Mesothelial cell of epicardium (in vitro differentiated cells): ENCODE results near the gene OGFOD3. TPM values are rescaled to one million over a fixed set of nuclear protein-coding genes. Genes with fewer than 3 reads are reported as not detected.

Experiments
- DNase-seq, 2 experiments: peaks; one replicate each; pipeline ENCODE4 v3.0.0; 2021; ENCODE audit warnings: low spot score in 2 of 2; ENCODE audit not compliant: unreplicated experiment in 2 of 2
- H3K27ac Mint-ChIP-seq: 2 replicates; pipeline ENCODE4 v1.8.0; 2021; ENCODE audit warnings: mixed read lengths
- H3K27me3 Mint-ChIP-seq: 2 replicates; pipeline ENCODE4 v1.8.0; 2021; ENCODE audit warnings: low read depth, mixed read lengths
- H3K36me3 Mint-ChIP-seq: 2 replicates; pipeline ENCODE4 v1.8.0; 2021; ENCODE audit warnings: mixed read lengths
- H3K4me1 Mint-ChIP-seq: 2 replicates; pipeline ENCODE4 v1.8.0; 2021; ENCODE audit warnings: mixed read lengths
- H3K4me3 Mint-ChIP-seq: 2 replicates; pipeline ENCODE4 v1.8.0; 2021; ENCODE audit warnings: mild to moderate bottlenecking, moderate library complexity, mixed read lengths
- H3K9me3 Mint-ChIP-seq: 2 replicates; pipeline ENCODE4 v1.8.0; 2021; ENCODE audit warnings: mixed read lengths
- CTCF ChIP-seq: fragments of 200-600 bp; sonication (generic); IDR thresholded peaks from one replicate; pipeline ENCODE4 v1.5.0; 2021; ENCODE audit warnings: antibody characterized with exemption; ENCODE audit not compliant: unreplicated experiment
- total RNA-seq: library from RNA; stranded (reverse); gene quantifications from 3 replicates; pipeline ENCODE4 v1.2.1, GENCODE V29; 2021

OGFOD3 gene
- total RNA-seq, 1 donor from 2014 or later: 36.6 TPM

DNA sequence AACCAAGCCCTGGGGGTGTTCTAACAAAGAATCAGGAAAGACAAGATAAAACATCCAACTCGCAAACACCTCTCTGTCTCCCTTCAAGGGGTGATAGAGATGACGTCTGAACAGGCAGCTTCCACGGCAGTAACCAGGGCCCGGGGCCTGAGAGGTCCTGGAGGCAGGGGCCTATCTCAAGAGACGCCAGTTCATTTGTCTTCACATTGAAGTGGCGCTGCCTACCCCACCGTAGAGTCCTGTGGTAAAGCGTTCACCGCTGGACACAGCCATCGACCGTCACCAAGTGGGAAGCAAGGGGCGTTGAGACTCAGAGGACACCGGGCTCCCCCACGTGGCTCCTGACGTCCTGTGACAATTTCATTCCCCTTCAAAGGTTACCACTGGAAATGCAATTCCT, 25.4 kb downstream of the OGFOD3 start:
- no peak overlapping the region for H3K27ac Mint-ChIP-seq
- no peak overlapping the region for H3K4me3 Mint-ChIP-seq
- H3K9me3 Mint-ChIP-seq: no peaks in the 10 kb centered on the region
- H3K4me1 Mint-ChIP-seq: peaks cover 5% of the 10 kb centered on the region
- H3K27me3 Mint-ChIP-seq: peaks cover under 1% of the 10 kb centered on the region
- H3K36me3 Mint-ChIP-seq: peaks cover 15% of the 10 kb centered on the region
- DNase-seq: no peak
- no peak for TF ChIP-seq CTCF

DNA sequence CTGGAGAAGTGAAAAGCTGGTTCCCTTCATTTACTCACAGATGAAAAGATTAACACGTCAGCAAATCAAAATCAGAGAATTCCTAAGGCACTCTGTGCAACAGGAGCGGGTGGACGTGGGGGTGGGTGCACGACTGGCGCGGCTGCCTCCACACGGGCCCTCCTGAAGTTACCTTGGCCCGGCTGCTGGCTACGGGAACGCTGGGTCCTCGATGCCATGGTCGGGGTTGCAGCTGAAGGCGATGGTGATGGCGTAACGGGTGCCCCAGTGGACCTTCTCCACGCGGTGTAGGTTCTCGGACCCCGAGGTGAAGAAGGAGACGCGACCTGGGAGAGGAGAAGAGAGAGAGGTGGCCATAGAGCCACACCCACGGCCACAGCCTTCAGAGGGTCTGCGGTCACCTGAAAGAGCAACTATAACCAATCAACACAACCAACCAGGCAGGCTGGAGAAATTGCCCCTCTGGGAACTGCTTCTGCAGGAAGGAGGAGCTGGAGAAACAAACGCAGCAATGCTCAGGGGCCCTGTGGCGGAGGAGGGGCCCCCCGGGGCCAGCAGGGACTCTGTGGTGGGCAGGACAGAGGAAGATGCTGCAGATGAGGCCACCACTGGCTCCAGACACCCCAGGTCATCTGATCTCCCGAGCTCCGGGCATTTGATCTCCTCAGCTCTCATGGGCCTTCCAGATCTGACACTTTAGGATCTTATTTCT, 26.0 kb downstream of the OGFOD3 start:
- no peak for DNase-seq
- peaks cover 6% of the 10 kb centered on the region for H3K27me3 Mint-ChIP-seq
- no peak overlapping the region for H3K27ac Mint-ChIP-seq
- H3K4me3 Mint-ChIP-seq: no peak overlapping the region
- peaks cover 7% of the 10 kb centered on the region for H3K4me1 Mint-ChIP-seq
- H3K9me3 Mint-ChIP-seq: no peaks in the 10 kb centered on the region
- peaks cover 15% of the 10 kb centered on the region for H3K36me3 Mint-ChIP-seq
- TF ChIP-seq CTCF: no peak

- Mint-ChIP-seq H3K36me3 (peaks cover 15% of the 10 kb centered on the region), H3K27me3 (peaks cover 6% of the 10 kb centered on the region), H3K9me3 (no peaks in the 10 kb centered on the region), H3K27ac (no peak overlapping the region), H3K4me3 (no peak overlapping the region), H3K4me1 (peaks cover 7% of the 10 kb centered on the region)
- TF ChIP-seq CTCF: no peak
- DNase-seq: no peak
These were observed 26.8 kb downstream of the OGFOD3 start for GRCh38 chr17:82391496-82392066.

- H3K4me1 Mint-ChIP-seq: peaks cover 7% of the 10 kb centered on the region
- H3K27ac Mint-ChIP-seq: no peak overlapping the region
- H3K36me3 Mint-ChIP-seq: peaks cover 15% of the 10 kb centered on the region
- H3K4me3 Mint-ChIP-seq: no peak overlapping the region
- DNase-seq: no peak
- no peaks in the 10 kb centered on the region for H3K9me3 Mint-ChIP-seq
- peaks cover 6% of the 10 kb centered on the region for H3K27me3 Mint-ChIP-seq
- no peak for TF ChIP-seq CTCF
These were observed 27.4 kb downstream of the OGFOD3 start for GRCh38 chr17:82390860-82391435.

DNA sequence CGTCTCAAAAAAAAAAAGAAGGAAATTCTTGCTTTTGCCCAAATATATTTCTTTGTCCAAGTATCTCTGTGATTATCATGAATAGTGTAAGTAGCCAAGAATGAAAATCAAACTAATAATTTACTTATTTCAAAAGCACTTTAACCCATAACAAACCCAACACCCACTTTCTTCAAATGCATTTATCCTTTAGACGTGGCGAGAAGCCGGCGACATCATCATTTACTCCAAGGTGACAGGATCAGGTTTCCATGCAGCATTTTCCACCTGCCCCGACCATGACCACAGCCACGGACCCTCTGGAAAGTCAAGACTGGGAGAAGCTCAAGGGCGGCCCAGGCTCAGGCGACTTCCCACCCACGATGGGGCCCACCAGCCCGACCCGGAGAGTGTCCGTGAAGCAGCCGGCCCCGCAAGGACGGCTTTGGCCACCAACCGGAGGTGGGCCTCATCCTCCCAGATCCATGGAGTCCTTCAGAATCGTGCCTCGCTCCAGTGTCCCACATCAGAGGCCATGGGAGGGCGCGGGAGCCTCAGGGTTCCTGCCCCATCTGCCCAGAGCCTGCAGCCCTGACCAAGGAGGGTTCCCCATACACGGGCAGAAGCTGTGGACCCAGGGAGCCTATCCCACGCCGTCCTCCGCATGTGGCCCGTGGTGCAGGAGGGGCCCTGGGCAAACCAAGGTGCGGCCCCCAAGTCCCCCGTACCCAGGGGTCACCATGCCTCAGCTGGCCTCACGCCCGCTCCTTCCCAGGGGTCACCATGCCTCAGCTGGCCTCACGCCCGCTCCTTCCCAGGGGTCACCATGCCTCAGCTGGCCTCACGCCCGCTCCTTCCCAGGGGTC, 28.1 kb downstream of the OGFOD3 start:
- Mint-ChIP-seq H3K27me3 (peaks cover 6% of the 10 kb centered on the region), H3K36me3 (peaks cover 15% of the 10 kb centered on the region), H3K4me3 (no peak overlapping the region), H3K9me3 (no peaks in the 10 kb centered on the region), H3K4me1 (peaks cover 10% of the 10 kb centered on the region), H3K27ac (no peak overlapping the region)
- no peak for DNase-seq
- TF ChIP-seq CTCF: no peak
